Effector memory CD8-positive, alpha-beta T cell (primary cell): ENCODE results near the gene FSD1.
"Not testable (repeated sequence)": the region's sequence is repeated elsewhere in the genome, so short reads cannot be mapped to it uniquely, and the experiment has no call there.

Experiments
- ATAC-seq: fragments of 150-1000 bp; cut with Tn5 transposase; replicated peaks from 2 replicates; pipeline ENCODE4 v1.10.0; 2021; ENCODE audit warnings: mild to moderate bottlenecking, moderate library complexity
- DNase-seq, 3 experiments: peaks; one replicate each; pipeline ENCODE4 v3.0.0; 2021
- H3K27ac Mint-ChIP-seq, 2 donors: one replicate each; pipeline ENCODE4 v1.8.0; 2022; ENCODE audit warnings: mild to moderate bottlenecking in 2 of 2, mixed read lengths in 2 of 2, moderate library complexity in 2 of 2
- H3K27me3 Mint-ChIP-seq, 2 donors: one replicate each; pipeline ENCODE4 v1.8.0; 2022; ENCODE audit warnings: mixed read lengths in 2 of 2
- H3K36me3 Mint-ChIP-seq: one replicate; pipeline ENCODE4 v1.8.0; 2022; ENCODE audit warnings: mild to moderate bottlenecking, moderate library complexity, mixed read lengths; ENCODE audit not compliant: insufficient read depth
- H3K4me1 Mint-ChIP-seq, 2 donors: one replicate each; pipeline ENCODE4 v1.8.0; 2022; ENCODE audit warnings: low read depth in 2 of 2, mixed read lengths in 2 of 2
- H3K4me3 Mint-ChIP-seq, 2 donors: one replicate each; pipeline ENCODE4 v1.8.0; 2022; ENCODE audit warnings: mild to moderate bottlenecking in 2 of 2, mixed read lengths in 2 of 2, moderate library complexity in 2 of 2
- H3K9me3 Mint-ChIP-seq, 2 donors: one replicate each; pipeline ENCODE4 v1.8.0; 2022; ENCODE audit warnings: mixed read lengths in 2 of 2
- total RNA-seq, 9 experiments: gene quantifications; one replicate each; lab custom pipeline; 2026; lab: John Stamatoyannopoulos, UW

Gene FSD1
- 0.67 to 6.6 (median 2.9) reads per million in 9 experiments for total RNA-seq

DNA sequence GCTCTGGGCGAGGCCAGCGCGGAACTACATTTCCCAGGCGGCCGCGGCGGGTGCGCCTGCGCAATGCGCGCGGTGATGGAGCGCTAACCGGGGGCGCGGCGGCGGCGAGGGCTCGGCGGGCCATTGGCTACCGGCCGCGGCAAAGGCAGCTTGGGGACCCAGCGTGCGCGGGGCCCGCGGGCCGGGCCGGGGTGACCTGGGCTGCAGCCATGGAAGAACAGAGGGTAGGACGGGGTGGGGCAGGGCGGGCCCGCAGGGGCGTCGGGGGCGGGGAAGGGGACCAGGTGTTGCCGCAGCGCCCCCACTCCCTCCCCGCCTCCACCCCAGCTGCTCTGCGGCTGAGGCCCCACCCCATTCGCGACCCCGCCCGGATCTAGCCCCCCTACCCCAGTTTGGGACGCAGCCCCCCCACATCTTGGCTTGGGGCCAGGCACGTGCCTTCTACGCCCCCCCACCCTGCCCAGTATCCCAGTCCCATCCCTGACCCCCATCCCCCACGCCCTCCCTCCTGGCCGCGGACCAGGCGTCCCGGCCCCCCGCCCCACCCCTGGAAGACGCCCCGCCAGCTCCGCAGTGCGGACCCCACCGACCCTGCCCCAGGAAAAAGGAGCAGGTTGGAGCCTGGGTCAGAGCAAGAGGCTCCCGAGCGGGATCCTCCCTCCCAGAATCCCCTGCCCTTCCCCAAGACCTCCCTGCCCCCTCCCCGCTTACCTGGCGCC, at the start of gene FSD1:
Gene FSD1 (plus strand): TSS at position 61 of the 719 bp plus-strand sequence. CDS start 149 bp downstream, at position 210.
- peaks cover 0 to 23% of the 10 kb centered on the region in 2 donors for H3K27me3 Mint-ChIP-seq
- peak within 1 kb of the TSS; percentile 62 to 80 for H3K4me3 Mint-ChIP-seq
- peak; percentile 40 to 63 (median 50) for DNase-seq
- H3K4me1 Mint-ChIP-seq, result peaks cover 11 to 27% of the 10 kb centered on the region in 2 donors
- peak within 1 kb of the TSS in 1 of 2 donors; percentile 66 for H3K27ac Mint-ChIP-seq
- no peaks in the 10 kb centered on the region for H3K9me3 Mint-ChIP-seq
- ATAC-seq, result peak; percentile 65
- peaks cover 7% of the 10 kb centered on the region for H3K36me3 Mint-ChIP-seq

DNA sequence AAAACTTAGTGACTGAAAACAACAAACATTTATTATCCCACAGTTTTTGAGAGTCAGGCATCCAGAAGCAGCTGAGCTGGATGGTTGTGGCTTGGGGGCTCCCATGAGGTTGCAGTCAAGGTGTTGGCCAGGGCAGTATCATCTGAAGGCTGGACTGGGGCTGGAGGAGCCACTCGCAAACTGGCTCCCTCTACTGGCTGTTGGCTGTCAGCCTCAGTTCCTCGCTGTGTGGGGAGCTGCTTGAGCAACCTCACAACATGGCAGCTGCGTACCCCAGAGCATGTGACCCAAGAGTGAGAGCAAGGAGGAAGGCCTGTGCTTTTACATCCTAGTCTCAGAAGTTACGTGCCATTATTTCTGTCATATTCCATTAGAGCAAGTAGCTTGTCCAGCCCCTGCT, 47.8 kb upstream of the FSD1 start:
- no peak for ATAC-seq
- Mint-ChIP-seq H3K27ac (no peak overlapping the region), H3K4me3 (no peak overlapping the region), H3K4me1 (peaks cover 1 to 6% of the 10 kb centered on the region in 2 donors), H3K36me3 (peaks cover 99% of the 10 kb centered on the region), H3K27me3 (no peaks in the 10 kb centered on the region), H3K9me3 (peaks cover 0 to 2% of the 10 kb centered on the region in 2 donors)
- no peak for DNase-seq

DNA sequence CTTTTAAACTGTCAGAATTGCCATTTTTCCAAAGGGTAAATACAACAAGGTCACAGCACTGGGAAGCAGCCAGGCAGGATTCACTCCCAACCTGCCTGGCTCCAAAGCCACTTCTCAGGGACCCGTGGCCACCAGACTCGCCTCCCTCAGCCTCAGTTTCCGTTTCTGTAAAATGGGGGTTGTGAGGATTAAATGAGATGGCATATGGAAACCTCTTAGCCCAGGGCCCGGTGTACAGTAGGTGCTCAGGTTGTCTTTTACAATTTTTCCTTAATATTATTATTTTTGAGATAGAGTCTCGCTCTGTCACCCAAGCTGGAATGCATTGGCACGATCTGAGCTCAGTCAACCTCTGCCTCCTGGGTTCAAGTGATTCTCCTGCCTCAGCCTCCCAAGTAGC, 47.4 kb upstream of the FSD1 start:
- Mint-ChIP-seq H3K27ac (no peak overlapping the region), H3K4me3 (no peak overlapping the region), H3K36me3 (peaks cover 99% of the 10 kb centered on the region), H3K27me3 (no peaks in the 10 kb centered on the region), H3K4me1 (peaks cover 1 to 6% of the 10 kb centered on the region in 2 donors), H3K9me3 (peaks cover 0 to 2% of the 10 kb centered on the region in 2 donors)
- no peak for ATAC-seq
- DNase-seq, result no peak

DNA sequence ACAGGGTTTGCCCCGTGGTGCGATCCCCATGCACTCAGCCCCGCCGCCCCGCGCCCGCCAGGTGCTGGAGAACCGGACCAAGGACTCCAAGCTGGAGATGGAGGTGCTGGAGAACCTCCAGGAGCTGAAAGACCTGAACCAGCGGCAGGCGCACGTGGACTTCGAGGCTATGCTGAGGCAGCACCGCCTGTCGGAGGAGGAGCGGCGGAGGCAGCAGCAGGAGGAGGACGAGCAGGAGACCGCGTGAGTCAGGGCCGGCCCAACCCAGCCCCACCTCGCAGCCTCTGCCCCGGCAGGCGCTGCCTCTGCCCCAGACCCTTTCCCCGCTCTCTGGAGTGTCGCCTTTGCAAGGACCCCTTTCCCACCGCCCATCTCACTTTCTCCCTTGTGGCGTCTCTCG, 46.2 kb upstream of the FSD1 start:
- Mint-ChIP-seq H3K4me1 (peaks cover 1 to 6% of the 10 kb centered on the region in 2 donors), H3K27ac (peak overlapping the region in 1 of 2 donors; percentile 78), H3K27me3 (no peaks in the 10 kb centered on the region), H3K36me3 (peaks cover 99% of the 10 kb centered on the region), H3K4me3 (no peak overlapping the region), H3K9me3 (peaks cover 0 to 2% of the 10 kb centered on the region in 2 donors)
- ATAC-seq (no peak), DNase-seq (no peak)

DNA sequence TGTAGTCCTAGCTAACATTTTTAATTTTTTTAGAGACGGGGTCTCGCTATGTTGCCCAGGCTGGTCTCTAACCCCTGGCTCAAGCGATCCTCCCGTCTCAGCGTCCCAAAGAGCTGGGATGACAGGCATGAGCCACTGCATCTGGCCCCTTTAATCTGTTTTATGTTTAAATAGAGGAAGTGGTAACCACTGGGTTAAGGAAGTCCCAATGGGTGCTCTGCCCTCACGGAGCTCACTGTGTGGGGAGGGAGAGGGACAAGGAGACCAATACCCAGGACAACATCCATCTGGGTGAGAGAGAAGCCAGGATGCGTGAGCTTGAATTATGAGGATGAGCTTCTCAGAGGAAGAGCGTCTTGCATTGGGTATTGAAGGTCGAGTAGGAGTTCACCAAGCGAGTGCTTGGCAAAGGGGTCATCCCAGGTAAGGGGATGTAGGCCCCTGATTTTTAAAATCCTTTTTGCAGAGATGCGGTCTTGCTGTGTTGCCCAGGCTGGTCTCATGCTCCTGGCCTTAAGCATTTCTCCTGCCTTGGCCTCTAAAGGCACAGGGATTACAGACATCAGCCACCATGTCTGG, 43.7 kb upstream of the FSD1 start:
- H3K27ac Mint-ChIP-seq, result no peak overlapping the region
- ATAC-seq (no peak), DNase-seq (no peak)
- H3K9me3 Mint-ChIP-seq, result no peaks in the 10 kb centered on the region
- no peaks in the 10 kb centered on the region for H3K27me3 Mint-ChIP-seq
- H3K36me3 Mint-ChIP-seq, result peaks cover 98% of the 10 kb centered on the region
- no peak overlapping the region for H3K4me3 Mint-ChIP-seq
- peaks cover 10% of the 10 kb centered on the region in 2 donors for H3K4me1 Mint-ChIP-seq

DNA sequence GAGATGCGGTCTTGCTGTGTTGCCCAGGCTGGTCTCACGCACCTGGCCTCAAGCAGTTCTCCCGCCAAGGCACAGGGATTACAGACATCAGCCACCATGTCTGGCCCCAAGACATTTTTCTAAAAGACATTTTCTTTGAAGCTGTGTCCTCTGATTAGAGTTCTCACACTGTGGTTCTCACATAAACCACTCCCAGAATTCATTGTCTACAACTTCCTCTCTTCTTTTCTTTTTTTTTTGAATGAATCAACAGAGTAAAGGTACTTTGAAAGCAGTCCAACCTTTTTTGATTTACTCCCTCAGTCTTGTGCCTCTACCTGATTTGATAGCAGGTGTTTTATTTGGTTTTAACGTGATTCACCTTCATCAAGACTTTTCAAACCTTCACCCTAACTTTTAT, 39.6 kb upstream of the FSD1 start:
- H3K27me3 Mint-ChIP-seq, result no peaks in the 10 kb centered on the region
- peak overlapping the region; percentile 12 to 92 for H3K27ac Mint-ChIP-seq
- peaks cover 25 to 26% of the 10 kb centered on the region in 2 donors for H3K4me1 Mint-ChIP-seq
- ATAC-seq (peak; percentile 84), DNase-seq (no peak)
- H3K36me3 Mint-ChIP-seq, result peaks cover 90% of the 10 kb centered on the region
- no peaks in the 10 kb centered on the region for H3K9me3 Mint-ChIP-seq
- H3K4me3 Mint-ChIP-seq, result peak overlapping the region; percentile 48 to 71

DNA sequence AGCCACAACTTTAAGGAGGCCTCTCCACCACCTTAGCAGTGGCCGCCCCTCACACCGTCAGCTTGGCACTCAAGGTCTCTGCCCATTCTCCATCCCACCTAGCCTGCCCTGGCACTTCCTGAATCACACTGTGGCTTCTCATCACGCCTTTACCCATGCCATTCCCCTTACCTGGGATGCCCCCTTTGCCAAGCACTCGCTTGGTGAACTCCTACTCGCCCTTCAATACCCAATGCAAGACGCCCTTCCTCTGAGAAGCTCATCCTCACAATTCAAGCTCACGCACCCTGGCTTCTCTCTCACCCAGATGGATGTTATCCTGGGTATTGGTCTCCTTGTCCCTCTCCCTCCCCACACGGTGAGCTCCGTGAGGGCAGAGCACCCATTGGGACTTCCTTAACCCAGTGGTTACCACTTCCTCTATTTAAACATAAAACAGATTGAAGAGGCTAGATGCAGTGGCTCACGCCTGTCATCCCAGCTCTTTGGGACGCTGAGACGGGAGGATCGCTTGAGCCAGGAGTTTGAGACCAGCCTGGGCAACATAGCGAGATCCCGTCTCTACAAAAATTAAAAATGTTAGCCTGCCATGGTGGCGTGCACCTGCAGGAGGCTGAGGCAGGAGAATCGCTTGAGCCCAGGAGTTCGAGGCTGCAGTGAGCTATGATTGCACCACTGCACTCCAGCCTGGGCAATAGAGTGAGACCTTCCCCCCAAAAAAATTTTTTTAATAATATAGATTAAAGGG, 38.0 kb upstream of the FSD1 start:
- DNase-seq, result no peak
- Mint-ChIP-seq H3K4me3 (peak overlapping the region; percentile 10 to 66), H3K27ac (peak overlapping the region; percentile 58 to 79), H3K36me3 (peaks cover 83% of the 10 kb centered on the region), H3K27me3 (no peaks in the 10 kb centered on the region), H3K4me1 (peaks cover 24 to 25% of the 10 kb centered on the region in 2 donors), H3K9me3 (no peaks in the 10 kb centered on the region)
- ATAC-seq, result no peak

DNA sequence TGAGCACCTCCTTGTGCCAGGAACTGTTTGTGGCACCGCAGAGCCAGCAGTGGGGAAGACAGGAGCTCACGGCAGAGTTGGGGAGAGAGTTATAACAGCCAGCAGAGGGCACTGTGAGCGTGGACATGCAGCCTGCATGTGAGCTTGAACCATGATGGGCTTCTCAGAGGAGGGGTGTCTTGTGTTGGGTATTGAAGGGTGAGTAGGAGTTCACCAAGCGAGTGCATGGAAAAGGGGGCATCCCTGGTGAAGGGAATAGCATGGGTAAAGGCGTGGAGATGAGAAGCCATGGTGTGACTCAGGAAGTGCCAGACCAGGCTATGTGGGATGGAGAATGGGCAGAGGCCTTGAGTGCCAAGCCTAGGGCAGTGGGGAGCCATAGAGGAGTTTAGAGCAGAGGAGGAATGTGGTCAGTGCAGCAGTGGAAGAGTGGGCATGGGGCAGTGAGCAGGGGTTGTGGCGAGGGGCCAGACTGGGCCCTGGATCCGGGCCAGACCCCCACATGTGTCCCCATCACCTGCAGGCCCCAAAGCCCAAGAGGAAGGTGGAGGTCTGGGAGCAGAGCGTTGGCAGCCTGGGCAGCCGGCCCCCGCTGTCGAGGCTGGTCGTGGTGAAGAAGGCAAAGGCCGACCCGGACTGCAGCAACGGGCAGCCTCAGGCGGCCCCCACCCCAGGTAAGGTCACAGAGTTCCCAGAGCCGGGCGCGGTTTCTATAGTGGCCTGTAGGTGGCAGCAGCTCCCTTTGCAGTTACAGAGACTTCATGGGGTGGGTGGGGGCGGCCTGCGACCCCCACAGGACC, 37.1 kb upstream of the FSD1 start:
- Mint-ChIP-seq H3K4me3 (no peak overlapping the region), H3K4me1 (peaks cover 24 to 25% of the 10 kb centered on the region in 2 donors), H3K36me3 (peaks cover 74% of the 10 kb centered on the region), H3K27me3 (no peaks in the 10 kb centered on the region), H3K9me3 (no peaks in the 10 kb centered on the region), H3K27ac (peak overlapping the region in 1 of 2 donors; percentile 71)
- DNase-seq (peak; percentile 42 to 52 (median 48)), ATAC-seq (peak; percentile 38)

DNA sequence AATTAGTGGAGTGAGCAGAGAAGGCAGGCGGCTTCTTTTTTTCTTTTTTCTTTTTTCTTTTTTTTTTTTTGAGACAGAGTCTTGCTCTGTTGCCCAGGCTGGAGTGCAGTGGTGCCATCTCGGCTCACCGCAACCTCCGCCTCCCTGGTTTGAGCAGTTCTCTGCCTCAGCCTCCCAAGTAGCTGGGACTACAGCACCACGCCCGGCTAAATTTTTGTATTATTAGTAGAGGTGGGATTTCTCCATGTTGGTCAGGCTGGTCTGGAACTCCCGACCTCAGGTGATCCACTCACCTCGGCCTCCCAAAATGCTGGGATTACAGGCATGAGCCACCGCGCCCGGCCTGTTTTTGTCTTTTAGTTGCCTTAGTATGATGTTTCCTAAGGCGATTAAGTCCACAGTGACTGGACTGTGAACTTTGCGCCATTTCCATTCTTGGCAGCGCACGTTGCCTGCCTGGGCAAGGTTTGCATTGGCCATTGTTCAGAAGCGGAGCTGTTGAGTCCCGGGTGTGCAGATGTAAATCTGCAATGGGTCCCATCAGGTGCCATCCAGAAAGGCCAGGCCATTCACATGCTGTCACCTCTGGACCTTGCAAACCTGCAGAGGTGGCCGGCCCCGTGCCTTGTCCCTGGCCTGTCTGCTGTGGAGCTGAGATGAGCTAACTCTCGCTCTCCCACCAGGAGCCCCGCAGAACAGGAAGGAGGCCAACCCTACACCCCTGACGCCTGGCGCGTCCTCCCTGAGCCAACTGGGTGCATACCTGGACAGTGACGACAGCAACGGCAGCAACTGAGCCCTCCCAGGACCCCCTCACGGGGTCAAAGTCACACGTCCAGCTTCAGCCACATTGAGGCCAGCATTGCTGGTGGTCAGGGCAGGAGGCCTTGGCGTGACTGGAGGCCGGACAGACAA, 36.2 kb upstream of the FSD1 start:
- no peaks in the 10 kb centered on the region for H3K27me3 Mint-ChIP-seq
- no peaks in the 10 kb centered on the region for H3K9me3 Mint-ChIP-seq
- H3K4me3 Mint-ChIP-seq, result no peak overlapping the region
- H3K36me3 Mint-ChIP-seq, result peaks cover 69% of the 10 kb centered on the region
- H3K27ac Mint-ChIP-seq, result peak overlapping the region in 1 of 2 donors; percentile 71
- no peak for ATAC-seq
- peaks cover 24 to 25% of the 10 kb centered on the region in 2 donors for H3K4me1 Mint-ChIP-seq
- no peak for DNase-seq

DNA sequence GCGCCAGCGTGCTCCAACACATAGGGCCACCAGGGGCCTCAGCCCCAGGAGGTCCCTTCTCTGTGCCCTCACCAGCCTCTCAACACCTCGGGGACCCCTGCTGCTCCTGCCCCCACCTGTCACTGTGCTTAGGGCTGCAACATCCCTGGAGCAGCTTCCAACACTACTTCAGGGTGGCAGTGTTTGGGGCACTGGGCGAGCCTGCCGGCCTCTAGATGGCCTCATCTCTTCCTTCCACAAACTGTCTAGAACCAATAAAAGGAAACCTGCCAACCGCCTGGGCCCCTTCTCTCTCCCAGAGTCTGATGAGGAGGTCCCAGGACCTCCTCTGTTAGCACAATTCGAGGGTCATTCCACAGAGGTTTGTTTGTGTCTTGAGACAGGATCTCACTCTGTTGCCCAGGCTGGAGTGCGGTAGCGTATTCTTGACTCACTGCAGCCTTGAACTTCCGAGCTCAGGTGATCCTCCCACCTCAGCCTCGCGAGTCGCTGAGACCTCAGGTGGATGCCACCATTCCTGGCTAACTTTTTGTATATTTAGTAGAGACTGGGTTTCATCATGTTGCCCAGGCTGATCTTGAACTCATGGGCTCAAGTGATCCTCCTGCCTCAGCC, 35.5 kb upstream of the FSD1 start:
- Mint-ChIP-seq H3K27ac (peak overlapping the region in 1 of 2 donors; percentile 26), H3K4me1 (peaks cover 24 to 25% of the 10 kb centered on the region in 2 donors), H3K9me3 (no peaks in the 10 kb centered on the region), H3K27me3 (no peaks in the 10 kb centered on the region), H3K4me3 (no peak overlapping the region), H3K36me3 (peaks cover 61% of the 10 kb centered on the region)
- no peak for DNase-seq
- ATAC-seq, result no peak

DNA sequence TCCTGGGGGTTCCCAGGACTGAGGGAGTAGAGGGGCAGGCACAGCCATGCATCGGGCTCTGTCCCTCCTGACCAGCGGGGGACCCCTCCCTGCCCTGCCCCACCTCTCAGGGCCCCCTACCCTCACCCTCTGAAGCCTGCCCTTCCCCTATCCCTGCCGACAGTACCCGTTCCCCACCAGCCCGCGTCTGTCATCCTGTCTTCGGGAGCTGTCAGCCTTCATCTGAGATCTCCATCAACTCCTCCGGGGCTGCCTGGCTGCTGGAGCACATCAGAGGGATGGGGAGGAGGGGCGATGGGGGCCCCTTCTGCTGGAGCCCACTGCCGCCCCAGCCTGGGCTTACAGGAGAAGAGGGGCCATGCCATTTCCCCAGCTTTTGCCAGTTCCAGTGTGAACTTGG, 31.5 kb upstream of the FSD1 start:
- H3K27ac Mint-ChIP-seq, result peak overlapping the region in 1 of 2 donors; percentile 69

DNA sequence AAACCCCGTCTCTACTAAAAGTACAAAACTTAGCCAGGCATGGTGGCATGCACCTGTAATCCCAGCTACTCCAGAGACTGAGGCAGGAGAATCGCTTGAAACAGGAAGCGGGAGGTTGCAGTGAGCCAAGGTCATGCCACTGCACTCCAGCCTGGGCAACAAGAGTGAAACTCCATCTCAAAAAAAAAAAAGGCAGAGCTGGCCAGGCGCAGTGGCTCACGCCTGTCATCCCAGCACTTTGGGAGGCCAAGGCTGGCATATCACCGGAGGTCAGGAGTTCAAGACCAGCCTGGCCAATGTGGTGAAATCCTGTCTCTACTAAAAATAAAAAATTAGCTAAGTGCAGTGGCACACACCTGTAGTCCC, 30.1 kb upstream of the FSD1 start:
- Mint-ChIP-seq H3K27me3 (peaks cover 0 to 16% of the 10 kb centered on the region in 2 donors), H3K36me3 (peaks cover 17% of the 10 kb centered on the region)
- H3K4me1 Mint-ChIP-seq, H3K9me3 Mint-ChIP-seq, H3K4me3 Mint-ChIP-seq, DNase-seq, ATAC-seq, H3K27ac Mint-ChIP-seq: not testable (repeated sequence)

More for the DNA sequence above, 31.5 kb upstream of the FSD1 start:
- ATAC-seq (no peak), DNase-seq (no peak)
- Mint-ChIP-seq H3K4me1 (peaks cover 0 to 4% of the 10 kb centered on the region in 2 donors), H3K9me3 (no peaks in the 10 kb centered on the region), H3K4me3 (no peak overlapping the region), H3K36me3 (peaks cover 26% of the 10 kb centered on the region), H3K27me3 (peaks cover 0 to 6% of the 10 kb centered on the region in 2 donors)
